ENCODE measurements around the gene NPR1. TPM values are rescaled to one million over a fixed set of nuclear protein-coding genes. Genes with fewer than 3 reads are reported as not detected.
A peak's percentile ranks its signal among the peaks of the same experiment; 100 is the strongest.

The NPR1 gene
- total and polyA plus RNA-seq, 2 experiments from 2014 or later, result 1.1 to 1.7 TPM

GRCh38 chr1:153693466-153693865 lies 15.0 kb downstream of the NPR1 start:
- Histone ChIP-seq H3K4me3 (no peak overlapping the region), H3K27me3 (no peaks in the 10 kb centered on the region), H3K9me3 (ENCODE audit: low read depth) (no peaks in the 10 kb centered on the region), H3K27ac (no peak overlapping the region), H3K36me3 (no peaks in the 10 kb centered on the region), H3K4me1 (ENCODE audit: low read depth) (peaks cover 10% of the 10 kb centered on the region)
- TF ChIP-seq, protein P1, sequence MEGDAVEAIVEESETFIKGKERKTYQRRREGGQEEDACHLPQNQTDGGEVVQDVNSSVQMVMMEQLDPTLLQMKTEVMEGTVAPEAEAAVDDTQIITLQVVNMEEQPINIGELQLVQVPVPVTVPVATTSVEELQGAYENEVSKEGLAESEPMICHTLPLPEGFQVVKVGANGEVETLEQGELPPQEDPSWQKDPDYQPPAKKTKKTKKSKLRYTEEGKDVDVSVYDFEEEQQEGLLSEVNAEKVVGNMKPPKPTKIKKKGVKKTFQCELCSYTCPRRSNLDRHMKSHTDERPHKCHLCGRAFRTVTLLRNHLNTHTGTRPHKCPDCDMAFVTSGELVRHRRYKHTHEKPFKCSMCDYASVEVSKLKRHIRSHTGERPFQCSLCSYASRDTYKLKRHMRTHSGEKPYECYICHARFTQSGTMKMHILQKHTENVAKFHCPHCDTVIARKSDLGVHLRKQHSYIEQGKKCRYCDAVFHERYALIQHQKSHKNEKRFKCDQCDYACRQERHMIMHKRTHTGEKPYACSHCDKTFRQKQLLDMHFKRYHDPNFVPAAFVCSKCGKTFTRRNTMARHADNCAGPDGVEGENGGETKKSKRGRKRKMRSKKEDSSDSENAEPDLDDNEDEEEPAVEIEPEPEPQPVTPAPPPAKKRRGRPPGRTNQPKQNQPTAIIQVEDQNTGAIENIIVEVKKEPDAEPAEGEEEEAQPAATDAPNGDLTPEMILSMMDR (IDR thresholded peaks at IDR 0.05; ENCODE audit: low read depth, low read length), result no peak
- DNase-seq (ENCODE audit: low read depth in 1 of 2, low spot score in 1 of 2), result no peak

GRCh38 chr1:153696741-153697140 lies 18.3 kb downstream of the NPR1 start:
- H3K36me3 ChIP-seq, result no peaks in the 10 kb centered on the region
- no peaks in the 10 kb centered on the region for H3K27me3 ChIP-seq
- peaks cover 14% of the 10 kb centered on the region for H3K4me1 ChIP-seq (ENCODE audit: low read depth)
- no peak for DNase-seq (ENCODE audit: low read depth in 1 of 2, low spot score in 1 of 2)
- TF ChIP-seq, protein P1 (IDR thresholded peaks at IDR 0.05; ENCODE audit: low read depth, low read length), result no peak
- H3K27ac ChIP-seq, result peak overlapping the region; percentile 43
- H3K9me3 ChIP-seq (ENCODE audit: low read depth), result no peaks in the 10 kb centered on the region
- no peak overlapping the region for H3K4me3 ChIP-seq

GRCh38 chr1:153697191-153698019 lies 18.9 kb downstream of the NPR1 start:
- TF ChIP-seq, protein P1 (IDR thresholded peaks at IDR 0.05; ENCODE audit: low read depth, low read length), result no peak
- Histone ChIP-seq H3K4me1 (ENCODE audit: low read depth) (peaks cover 14% of the 10 kb centered on the region), H3K4me3 (no peak overlapping the region), H3K27ac (peak overlapping the region; percentile 43), H3K27me3 (no peaks in the 10 kb centered on the region), H3K36me3 (no peaks in the 10 kb centered on the region), H3K9me3 (ENCODE audit: low read depth) (no peaks in the 10 kb centered on the region)
- DNase-seq (ENCODE audit: low read depth in 1 of 2, low spot score in 1 of 2), result peak; percentile 48 to 97

GRCh38 chr1:153698020-153698922 lies 19.8 kb downstream of the NPR1 start:
- peaks cover 14% of the 10 kb centered on the region for H3K4me1 ChIP-seq (ENCODE audit: low read depth)
- no peaks in the 10 kb centered on the region for H3K27me3 ChIP-seq
- H3K9me3 ChIP-seq (ENCODE audit: low read depth), result no peaks in the 10 kb centered on the region
- H3K27ac ChIP-seq, result peak overlapping the region; percentile 43
- TF ChIP-seq, protein P1 (IDR thresholded peaks at IDR 0.05; ENCODE audit: low read depth, low read length), result no peak
- DNase-seq (ENCODE audit: low read depth in 1 of 2, low spot score in 1 of 2), result peak in 1 of 2 donors; percentile 89
- no peaks in the 10 kb centered on the region for H3K36me3 ChIP-seq
- H3K4me3 ChIP-seq, result no peak overlapping the region

DNA sequence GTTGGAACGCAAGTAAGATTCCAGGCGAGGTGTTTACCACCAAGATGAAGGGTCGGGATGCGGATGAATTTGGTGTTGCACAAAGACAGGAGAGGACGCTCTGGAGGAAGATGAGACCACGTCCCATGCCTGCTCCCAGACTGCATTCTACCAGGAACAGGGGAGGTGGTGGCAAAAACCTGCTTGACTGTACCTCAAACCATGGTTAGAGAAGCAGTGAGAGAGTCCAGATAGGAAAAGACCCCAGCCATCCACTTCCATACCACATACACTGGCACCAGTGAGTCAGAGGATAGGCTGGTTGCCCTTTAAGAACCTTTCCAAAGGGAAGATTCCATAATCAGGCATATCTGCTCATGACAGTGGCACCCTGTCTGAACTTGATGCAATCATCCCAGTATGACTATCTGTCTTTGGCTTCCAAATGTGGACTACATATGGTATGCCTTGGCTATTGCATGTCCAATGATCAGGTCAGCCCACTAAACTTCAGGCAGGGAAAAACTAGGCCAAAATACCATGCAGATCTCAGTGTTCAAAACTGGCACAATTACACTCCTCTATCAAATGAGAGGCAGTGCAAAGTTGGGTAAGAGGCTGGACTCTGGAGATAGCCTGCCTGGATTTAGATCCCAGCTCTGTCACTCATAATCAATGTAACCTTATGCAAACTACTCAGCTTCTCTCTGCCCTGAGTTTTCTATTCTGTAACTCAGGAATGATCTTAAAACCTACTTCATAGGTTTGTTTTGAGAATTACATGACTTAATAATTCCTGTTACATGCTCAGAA lies 20.6 kb downstream of the NPR1 start:
- peaks cover 14% of the 10 kb centered on the region for H3K4me1 ChIP-seq (ENCODE audit: low read depth)
- no peaks in the 10 kb centered on the region for H3K9me3 ChIP-seq (ENCODE audit: low read depth)
- TF ChIP-seq, protein P1 (IDR thresholded peaks at IDR 0.05; ENCODE audit: low read depth, low read length), result no peak
- no peak overlapping the region for H3K27ac ChIP-seq
- no peaks in the 10 kb centered on the region for H3K36me3 ChIP-seq
- DNase-seq (ENCODE audit: low read depth in 1 of 2, low spot score in 1 of 2), result peak in 1 of 2 donors; percentile 45
- H3K27me3 ChIP-seq, result no peaks in the 10 kb centered on the region
- no peak overlapping the region for H3K4me3 ChIP-seq
